ENCODE measurements around the gene CCSAP.
"Not testable (repeated sequence)": the region's sequence is repeated elsewhere in the genome, so short reads cannot be mapped to it uniquely, and the experiment has no call there.

Gene CCSAP

DNA sequence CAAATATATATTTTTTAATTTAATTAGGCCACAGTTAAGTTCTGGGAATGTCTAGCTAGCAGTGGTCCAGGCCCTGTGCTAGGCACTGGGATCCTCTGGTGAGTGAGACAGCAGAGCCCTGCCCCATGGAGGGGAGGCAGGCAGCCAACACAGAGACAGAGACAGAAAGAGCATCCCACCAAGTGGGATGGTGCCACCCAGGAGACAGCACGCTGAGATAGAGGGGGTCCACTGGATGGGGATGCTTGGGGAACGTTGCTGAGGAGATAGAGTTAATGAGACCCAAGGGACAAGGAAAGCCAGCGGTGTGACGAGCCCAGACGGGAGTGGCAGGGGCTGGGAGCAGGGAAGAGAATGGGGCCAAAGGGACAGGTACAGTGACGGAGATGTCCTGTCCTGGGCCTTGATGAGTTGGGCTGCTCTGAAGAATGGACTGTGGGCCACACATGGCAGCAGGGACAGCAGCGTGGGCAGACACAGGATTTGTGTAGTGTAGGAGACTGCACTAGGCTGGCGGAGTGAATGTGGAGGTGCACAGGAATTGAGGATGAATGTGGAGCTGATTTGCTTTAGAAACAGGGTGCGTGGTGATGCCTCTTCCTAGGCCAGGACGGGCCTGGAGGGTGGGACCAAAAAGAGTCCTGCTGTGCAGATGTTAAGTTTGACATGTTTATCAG is 49.2 kb downstream of the CCSAP start:
- no peak for TF ChIP-seq POLR2A (IDR thresholded peaks at IDR 0.05; ENCODE audit: extremely low read depth, insufficient read length)
- TF ChIP-seq, protein P1, sequence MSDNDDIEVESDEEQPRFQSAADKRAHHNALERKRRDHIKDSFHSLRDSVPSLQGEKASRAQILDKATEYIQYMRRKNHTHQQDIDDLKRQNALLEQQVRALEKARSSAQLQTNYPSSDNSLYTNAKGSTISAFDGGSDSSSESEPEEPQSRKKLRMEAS (IDR thresholded peaks at IDR 0.05; ENCODE audit: low read depth, low read length): no peak
- no peak for TF ChIP-seq MYC (IDR thresholded peaks at IDR 0.05; ENCODE audit: low read depth, low read length)
- TF ChIP-seq, protein P2, sequence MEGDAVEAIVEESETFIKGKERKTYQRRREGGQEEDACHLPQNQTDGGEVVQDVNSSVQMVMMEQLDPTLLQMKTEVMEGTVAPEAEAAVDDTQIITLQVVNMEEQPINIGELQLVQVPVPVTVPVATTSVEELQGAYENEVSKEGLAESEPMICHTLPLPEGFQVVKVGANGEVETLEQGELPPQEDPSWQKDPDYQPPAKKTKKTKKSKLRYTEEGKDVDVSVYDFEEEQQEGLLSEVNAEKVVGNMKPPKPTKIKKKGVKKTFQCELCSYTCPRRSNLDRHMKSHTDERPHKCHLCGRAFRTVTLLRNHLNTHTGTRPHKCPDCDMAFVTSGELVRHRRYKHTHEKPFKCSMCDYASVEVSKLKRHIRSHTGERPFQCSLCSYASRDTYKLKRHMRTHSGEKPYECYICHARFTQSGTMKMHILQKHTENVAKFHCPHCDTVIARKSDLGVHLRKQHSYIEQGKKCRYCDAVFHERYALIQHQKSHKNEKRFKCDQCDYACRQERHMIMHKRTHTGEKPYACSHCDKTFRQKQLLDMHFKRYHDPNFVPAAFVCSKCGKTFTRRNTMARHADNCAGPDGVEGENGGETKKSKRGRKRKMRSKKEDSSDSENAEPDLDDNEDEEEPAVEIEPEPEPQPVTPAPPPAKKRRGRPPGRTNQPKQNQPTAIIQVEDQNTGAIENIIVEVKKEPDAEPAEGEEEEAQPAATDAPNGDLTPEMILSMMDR (IDR thresholded peaks at IDR 0.05; ENCODE audit: low read depth, low read length): no peak
- H3K4me3 ChIP-seq (ENCODE audit: low read depth, low read length): no peak overlapping the region
- DNase-seq (ENCODE audit: low read depth): no peak

DNA sequence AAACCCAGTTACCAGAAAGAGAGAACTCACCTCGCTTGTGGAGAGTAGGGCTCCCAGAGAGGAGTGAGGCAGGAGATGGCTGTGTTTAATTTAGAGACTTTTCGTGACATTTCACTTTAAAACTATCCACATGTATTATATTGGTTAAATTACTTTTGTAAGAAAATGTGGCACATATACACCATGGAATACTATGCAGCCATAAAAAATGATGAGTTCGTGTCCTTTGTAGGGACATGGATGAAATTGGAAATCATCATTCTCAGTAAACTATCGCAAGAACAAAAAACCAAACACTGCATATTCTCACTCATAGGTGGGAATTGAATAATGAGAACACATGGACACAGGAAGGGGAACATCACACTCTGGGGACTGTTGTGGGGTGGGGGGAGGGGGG is 51.2 kb downstream of the CCSAP start:
- DNase-seq (ENCODE audit: low read depth): not testable (repeated sequence)

DNA sequence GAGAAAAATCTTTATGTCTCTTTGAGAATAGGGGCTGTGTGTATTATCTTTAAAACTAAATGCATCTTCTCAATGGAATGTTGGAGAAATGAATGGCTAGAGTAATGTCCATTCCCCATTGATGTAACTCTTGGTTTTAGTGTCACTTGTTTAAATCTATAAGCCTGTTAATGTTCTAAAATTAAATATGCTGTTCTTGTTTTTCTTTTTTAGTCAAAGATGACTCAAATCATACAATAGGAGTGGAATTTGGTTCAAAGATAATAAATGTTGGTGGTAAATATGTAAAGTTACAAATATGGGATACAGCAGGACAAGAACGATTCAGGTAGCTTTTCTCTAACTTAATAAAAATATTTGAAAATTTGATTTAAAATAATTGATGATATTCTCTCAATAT is 54.3 kb downstream of the CCSAP start:
- TF ChIP-seq, protein P1 (IDR thresholded peaks at IDR 0.05; ENCODE audit: low read depth, low read length): no peak
- TF ChIP-seq MYC (IDR thresholded peaks at IDR 0.05; ENCODE audit: low read depth, low read length) (no peak), POLR2A (IDR thresholded peaks at IDR 0.05; ENCODE audit: extremely low read depth, insufficient read length) (no peak)
- TF ChIP-seq, protein P2 (IDR thresholded peaks at IDR 0.05; ENCODE audit: low read depth, low read length): no peak
- no peak overlapping the region for H3K4me3 ChIP-seq (ENCODE audit: low read depth, low read length)
- DNase-seq (ENCODE audit: low read depth): no peak

More for the DNA sequence above, 51.2 kb downstream of the CCSAP start:
- not testable (repeated sequence) for H3K4me3 ChIP-seq (ENCODE audit: low read depth, low read length)

- no peak for TF ChIP-seq MYC (IDR thresholded peaks at IDR 0.05; ENCODE audit: low read depth, low read length)
- TF ChIP-seq POLR2A (IDR thresholded peaks at IDR 0.05; ENCODE audit: extremely low read depth, insufficient read length): no peak
- TF ChIP-seq, protein P1 (IDR thresholded peaks at IDR 0.05; ENCODE audit: low read depth, low read length): no peak
- TF ChIP-seq, protein P2 (IDR thresholded peaks at IDR 0.05; ENCODE audit: low read depth, low read length): no peak
- H3K4me3 ChIP-seq (ENCODE audit: low read depth, low read length): no peak overlapping the region
- no peak for DNase-seq (ENCODE audit: low read depth)
Observed at GRCh38 chr1:229287267-229287666, 55.6 kb downstream of the CCSAP start.

GRCh38 chr1:229286099-229286766 is 56.6 kb downstream of the CCSAP start:
- no peak overlapping the region for H3K4me3 ChIP-seq (ENCODE audit: low read depth, low read length)
- DNase-seq (ENCODE audit: low read depth): no peak
- TF ChIP-seq, protein P1 (IDR thresholded peaks at IDR 0.05; ENCODE audit: low read depth, low read length): no peak
- TF ChIP-seq, protein P2 (IDR thresholded peaks at IDR 0.05; ENCODE audit: low read depth, low read length): no peak
- TF ChIP-seq MYC (IDR thresholded peaks at IDR 0.05; ENCODE audit: low read depth, low read length) (no peak), POLR2A (IDR thresholded peaks at IDR 0.05; ENCODE audit: extremely low read depth, insufficient read length) (no peak)

- TF ChIP-seq POLR2A (IDR thresholded peaks at IDR 0.05; ENCODE audit: extremely low read depth, insufficient read length): no peak
- TF ChIP-seq, protein P2 (IDR thresholded peaks at IDR 0.05; ENCODE audit: low read depth, low read length): no peak
- no peak for TF ChIP-seq MYC (IDR thresholded peaks at IDR 0.05; ENCODE audit: low read depth, low read length)
- TF ChIP-seq, protein P1 (IDR thresholded peaks at IDR 0.05; ENCODE audit: low read depth, low read length): no peak
- H3K4me3 ChIP-seq (ENCODE audit: low read depth, low read length): no peak overlapping the region
- DNase-seq (ENCODE audit: low read depth): no peak
Observed at GRCh38 chr1:229285440-229285839, 57.4 kb downstream of the CCSAP start.

Data from NB4 (cell line).